HT-29 (cell line): Measurements from ENCODE around the gene PEX19. TPM values are rescaled to one million over a fixed set of nuclear protein-coding genes. Genes with fewer than 3 reads are reported as not detected.
"Not testable (repeated sequence)": the region's sequence is repeated elsewhere in the genome, so short reads cannot be mapped to it uniquely, and the experiment has no call there.

ENCODE experiments used
- DNase-seq: peaks from one replicate; pipeline ENCODE4 v3.0.0-alpha.2; 2015; ENCODE audit warnings: low spot score
- total RNA-seq: library from RNA; depleted of rRNA; stranded (reverse); fragments of >200 nt; shearing (Covaris generic); gene quantifications from 2 replicates; pipeline ENCODE4 v1.2.3, GENCODE V29; 2014; rRNA removed

Gene PEX19
- 19.5 and 28.1 TPM in 2 replicates for total RNA-seq

DNA sequence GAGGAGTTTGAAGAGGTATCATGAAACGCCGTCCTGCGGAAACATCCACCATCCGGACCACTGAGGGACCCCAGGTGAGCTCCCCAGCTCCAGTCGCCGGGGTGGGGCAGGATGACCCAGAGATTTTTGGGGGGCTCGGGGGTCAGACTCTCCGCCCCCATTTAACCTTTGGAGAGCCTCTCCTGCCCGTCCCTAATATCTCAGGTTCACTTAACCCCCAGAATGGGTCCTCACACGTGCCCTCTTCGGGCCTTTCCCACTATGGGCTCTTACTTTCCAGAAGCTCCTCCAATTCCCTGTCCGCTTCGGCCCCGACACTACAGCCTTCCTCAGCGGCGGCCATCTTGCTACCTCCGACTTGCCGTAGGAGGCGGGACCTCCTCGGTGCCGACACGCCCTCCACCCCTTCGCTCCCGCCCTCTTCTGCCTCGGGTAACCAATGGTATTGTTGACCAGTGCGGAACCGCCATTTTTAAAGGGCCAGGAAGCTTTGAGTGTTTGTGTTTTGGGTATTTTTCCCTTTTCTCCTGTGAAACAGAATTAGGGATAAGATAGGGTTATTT is at the start of gene PEX19:
Gene PEX19, minus strand, starts transcription at position 352 of the 563 bp plus-strand sequence. Its CDS starts 9 bp downstream, at position 343.
- peak; percentile 85 for DNase-seq

DNA sequence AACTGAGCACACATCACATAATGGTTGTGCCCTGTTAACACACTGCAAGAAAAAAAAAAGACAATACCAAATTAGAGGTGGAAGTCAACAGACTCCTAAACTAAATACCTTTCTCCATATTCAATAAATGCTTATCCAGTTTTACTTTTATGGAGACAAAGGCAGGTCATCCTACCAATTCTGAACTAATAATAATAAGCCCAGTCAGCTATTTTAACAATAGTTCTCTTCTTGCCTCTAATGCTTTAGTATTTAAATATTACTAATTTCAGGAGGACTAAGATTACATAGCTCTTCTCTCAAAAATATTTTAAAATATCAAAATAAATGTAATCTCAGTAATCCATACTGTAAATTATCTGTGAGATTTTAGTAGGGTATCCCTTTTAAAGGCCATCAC is 47.6 kb upstream of the PEX19 start:
- DNase-seq = no peak

DNA sequence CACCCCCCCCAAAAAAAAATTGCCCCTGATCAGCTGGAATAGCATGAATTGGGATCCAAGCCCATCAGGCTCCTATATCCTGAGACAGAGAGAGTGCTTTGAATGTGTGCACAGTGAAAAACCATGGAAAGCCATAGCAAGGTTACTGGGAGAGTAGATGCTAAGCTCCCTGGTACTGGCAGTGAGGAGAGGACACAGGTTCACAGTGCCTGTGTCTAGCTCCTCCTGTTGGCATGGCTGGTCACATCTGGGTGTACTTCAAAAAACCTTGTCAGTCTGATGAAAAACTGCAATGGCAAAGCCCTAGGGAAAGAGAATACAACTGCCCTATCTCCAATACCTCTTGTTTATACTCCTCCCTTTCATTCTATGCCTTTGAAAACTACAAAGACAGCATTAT is 45.2 kb upstream of the PEX19 start:
- no peak for DNase-seq

DNA sequence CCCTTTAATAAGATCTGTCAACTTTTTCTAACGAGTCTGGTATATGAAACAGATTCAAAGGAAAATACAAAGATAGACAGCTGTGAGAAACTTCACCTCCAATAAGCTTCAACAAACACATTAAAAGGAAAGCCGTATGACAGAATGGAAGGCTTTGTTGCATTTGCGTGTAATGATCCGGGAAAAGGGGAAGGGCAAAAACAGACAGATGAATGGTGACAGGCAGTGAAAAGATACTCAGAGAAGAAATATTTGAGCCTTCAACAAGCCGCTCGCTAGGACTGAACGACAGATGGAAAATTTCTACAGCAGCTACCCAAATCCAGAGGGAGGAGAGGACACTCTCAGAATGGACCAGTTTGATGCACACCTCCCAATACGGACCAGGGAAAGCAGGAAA is 43.3 kb upstream of the PEX19 start:
- DNase-seq = no peak

DNA sequence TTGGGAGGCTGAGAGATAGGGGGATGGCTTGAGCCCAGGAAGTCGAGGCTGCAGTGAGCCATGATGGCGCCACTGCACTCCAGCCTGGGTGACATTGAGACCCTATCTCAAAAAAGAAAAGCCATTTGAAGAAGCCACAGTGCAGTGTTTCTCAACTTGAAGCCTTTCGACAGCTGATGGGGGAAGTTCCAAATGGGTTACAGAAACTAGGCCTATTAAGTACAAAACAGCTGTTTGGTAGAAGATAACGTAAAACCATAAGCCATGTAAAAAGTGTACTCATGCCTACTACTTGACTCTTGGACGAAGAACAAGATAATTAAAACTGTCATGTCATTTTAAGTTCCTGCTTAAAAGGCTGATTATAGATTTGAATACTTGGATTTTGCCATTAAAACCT is 41.5 kb upstream of the PEX19 start:
- DNase-seq = no peak

- DNase-seq = no peak
Observed at GRCh38 chr1:160325252-160325651, 40.3 kb upstream of the PEX19 start.

- DNase-seq = no peak
Observed at GRCh38 chr1:160322831-160323230, 37.9 kb upstream of the PEX19 start.

DNA sequence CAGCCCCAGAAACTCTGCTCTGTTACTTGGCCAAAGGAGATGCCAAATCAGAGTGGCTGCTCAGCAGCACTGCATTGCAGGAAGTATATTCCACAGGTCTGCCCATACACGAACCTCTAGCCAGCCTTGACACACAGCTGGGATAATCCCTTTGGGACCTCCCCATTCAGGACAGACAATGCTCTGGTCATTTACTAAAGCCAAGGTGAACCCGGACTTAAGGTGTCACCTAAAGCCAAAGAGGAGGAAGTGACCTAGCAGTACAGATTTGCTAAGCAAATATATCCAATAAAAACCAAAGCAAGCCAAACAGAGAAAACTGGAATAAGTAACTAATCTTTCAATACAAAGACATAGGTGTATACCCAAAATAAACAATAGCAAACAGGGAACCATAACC is 30.4 kb upstream of the PEX19 start:
- no peak for DNase-seq

DNA sequence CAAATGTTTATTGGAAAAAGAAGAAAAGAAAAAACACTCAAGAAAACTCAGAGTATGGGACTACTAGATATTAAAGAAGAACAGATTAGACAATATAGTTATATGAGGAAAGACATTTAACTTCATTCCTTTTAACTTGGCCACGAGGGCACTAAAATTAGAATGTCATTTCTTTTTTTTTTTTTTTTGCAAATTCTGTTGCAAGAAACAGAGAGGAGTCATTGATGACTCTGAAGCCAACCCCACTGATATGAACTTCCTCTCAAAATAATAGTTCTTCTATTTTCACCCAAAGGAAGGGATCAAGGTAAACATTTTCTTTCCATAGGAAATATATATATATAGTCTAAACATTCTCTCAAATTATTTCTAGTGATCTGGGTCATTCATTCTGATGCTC is 24.6 kb upstream of the PEX19 start:
- no peak for DNase-seq

DNA sequence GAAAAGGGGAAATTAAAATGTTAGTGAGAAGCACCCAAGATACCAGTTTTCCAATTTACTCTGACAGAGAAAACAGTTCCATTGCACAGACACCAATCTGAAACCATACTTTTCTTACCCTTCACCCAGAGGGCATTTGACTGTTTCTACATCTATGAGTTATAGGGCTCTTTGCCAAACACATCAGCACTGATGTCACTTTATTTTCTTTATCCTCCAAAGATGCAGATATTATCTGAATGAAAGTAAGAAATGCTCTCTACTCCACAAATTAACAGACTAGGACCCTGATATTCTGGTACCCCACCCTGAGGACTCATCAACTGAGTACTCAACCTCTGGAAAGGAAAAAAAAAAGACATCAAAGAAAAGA is 24.2 kb upstream of the PEX19 start:
- DNase-seq = no peak

GRCh38 chr1:160308451-160309184 is 23.7 kb upstream of the PEX19 start:
- no peak for DNase-seq

- DNase-seq = no peak
Observed at GRCh38 chr1:160307118-160307791, 22.3 kb upstream of the PEX19 start.

DNA sequence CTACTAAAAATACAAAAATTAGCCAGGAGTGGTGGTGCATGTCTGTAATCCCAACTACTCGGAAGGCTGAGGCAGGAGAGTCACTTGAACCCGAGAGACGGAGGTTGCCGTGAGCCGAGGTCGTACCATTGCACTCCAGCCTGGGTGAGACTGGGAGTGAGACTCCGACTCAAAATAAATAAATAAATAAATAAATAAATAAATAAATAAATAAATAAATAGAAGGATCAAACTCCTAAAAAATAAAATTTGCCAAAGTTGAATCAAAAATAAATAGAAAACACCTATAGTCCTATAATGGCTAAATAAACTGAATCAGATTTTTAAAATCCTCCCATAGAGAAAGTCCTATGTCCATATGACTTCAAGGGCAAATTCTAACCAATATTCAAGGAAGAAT is 15.2 kb upstream of the PEX19 start:
- no peak for DNase-seq

DNA sequence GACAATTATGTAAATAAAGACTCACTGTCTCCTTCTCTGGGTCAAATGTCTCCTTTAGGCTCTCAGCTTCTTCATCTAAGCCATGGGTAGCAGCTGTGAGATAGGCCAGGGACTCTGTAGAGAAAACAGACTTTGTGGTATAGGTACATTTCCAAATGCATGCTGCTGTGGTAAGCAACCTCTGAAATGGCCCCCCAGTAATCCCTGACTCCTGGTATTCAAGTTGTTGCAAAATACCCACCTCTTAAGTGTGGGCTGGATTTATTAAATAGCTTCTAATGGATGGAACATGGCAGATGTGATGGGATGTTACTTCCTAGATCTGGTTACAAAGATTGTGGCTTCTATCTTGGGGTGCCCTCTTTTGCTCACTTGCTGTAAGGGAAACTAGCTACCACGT is 11.1 kb upstream of the PEX19 start:
- no peak for DNase-seq

GRCh38 chr1:160293020-160293968 is 8.4 kb upstream of the PEX19 start:
- no peak for DNase-seq

DNA sequence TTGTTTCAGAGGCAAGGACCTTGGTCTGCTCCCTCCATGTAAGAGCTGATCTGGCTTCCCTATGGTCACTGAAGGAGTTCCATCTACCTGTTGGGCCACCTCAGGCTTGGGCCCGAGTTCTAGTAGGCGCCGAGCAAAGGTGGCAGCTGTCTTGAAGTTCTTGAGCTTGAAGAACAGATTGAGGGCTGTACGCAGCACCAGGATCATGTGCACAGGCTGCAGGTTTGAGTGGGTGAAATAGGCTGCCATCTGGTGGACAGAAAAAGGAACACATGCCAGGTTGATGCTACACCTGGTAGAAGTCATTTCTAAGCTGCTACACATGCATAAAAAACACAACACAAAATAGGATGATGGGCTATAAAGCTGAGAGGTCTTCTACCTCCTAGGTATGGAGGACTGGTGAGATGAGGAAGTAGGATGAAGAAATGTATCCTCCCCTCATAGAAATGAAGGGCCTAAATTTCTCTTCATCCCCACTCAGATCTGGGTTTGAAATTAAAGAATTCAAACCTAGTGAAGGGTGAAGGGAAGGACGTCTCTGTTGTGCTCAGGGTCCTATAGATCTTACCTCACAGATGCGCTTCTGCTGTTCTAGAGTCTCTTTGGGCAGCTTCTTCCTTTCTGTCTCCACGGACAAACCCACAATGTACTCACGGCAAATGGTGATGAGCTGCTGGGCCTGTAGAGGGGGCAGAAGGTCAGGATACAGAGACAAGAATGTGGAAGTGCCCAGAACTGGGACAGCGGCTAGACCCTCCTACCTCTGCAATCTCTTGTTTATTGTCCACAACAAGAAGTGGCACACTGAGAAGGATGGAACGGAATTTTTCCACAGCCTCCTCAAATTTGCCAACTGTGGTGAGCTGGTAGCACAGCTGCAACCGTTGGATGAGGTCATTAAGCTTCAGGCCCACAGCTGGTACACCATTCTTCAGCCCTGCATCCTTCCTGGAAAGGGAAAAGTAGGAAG is 6.6 kb upstream of the PEX19 start:
- peak; percentile 81 for DNase-seq

DNA sequence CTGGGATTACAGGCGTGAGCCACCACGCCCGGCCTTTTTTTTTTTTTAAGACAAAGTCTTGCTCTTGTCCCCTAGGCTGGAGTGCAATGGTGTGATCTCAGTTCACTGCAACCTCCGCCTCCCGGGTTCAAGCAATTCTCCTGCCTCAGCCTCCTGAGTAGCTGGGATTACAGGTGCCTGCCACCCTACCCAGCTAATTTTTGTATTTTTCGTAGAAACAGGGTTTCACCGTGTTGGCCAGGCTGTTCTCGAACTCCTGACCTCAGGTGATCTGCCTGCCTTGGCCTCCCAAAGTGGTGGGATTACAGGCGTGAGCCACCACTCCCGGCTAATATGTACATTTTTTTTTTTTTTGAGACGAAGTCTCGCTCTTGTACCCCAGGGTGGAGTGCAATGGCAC is 2.8 kb upstream of the PEX19 start:
- DNase-seq = not testable (repeated sequence)

DNA sequence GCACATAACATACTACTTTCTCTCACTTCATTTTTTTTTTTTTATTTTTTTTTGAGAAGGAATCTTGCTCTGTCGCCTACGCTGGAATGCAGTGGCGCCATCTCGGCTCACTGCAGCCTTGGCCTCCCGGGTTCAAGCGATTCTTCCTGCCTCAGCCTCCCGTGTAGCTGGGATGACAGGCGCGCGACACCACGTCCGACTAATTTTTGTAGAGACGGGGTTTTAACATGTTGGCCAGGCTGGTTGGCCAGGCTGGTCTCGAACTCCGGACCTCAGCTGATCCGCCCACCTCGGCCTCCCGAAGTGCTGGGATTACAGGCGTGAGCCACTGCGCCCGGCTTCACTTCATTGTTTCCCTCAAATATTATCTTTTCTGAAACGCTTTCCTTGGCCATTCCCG is 573 bp upstream of the PEX19 start:
- no peak for DNase-seq

- DNase-seq = peak; percentile 48
Observed at GRCh38 chr1:160284220-160284781, 632 bp downstream of the PEX19 start.

DNA sequence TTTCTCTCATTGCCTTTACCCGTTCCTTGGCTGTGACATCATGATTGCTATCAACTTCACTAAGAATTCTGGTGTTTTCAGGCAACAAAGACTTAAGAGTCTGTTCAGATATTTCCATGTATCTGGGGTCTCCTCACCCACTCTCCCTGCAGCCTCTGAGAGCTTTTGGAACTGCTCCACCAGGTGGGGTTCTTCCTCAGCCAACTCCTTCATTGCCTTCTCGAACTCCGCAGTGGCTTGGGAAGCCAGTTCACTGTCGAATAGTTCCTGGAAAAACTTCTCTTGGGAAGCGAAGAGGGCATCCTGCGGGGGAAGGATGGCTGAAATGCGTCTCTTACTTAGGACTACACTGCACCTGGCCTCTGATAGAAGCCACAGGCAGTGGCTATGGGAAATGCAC is 2.1 kb downstream of the PEX19 start:
- no peak for DNase-seq
